PC-9 (cell line): ENCODE results near the gene EXOG. TPM values are rescaled to one million over a fixed set of nuclear protein-coding genes. Genes with fewer than 3 reads are reported as not detected.

ENCODE experiments used
- BruUV-seq: library from RNA; stranded (reverse); fragments of 400-500 nt; replicated peaks from 2 replicates; lab custom pipeline; 2021; lab: Mats Ljungman, UMichigan
- CTCF ChIA-PET: fragments of 300-600 bp; sonication (Branson Sonifier 250); formaldehyde crosslinking; loops from one replicate; lab custom pipeline; 2022; ENCODE audit warnings: antibody characterized with exemption; lab: Charles Lee
- POLR2A ChIA-PET: fragments of 300-600 bp; sonication (Branson Sonifier 250); formaldehyde crosslinking; loops from one replicate; lab custom pipeline; 2022; ENCODE audit warnings: antibody characterized with exemption; ENCODE audit not compliant: unreplicated experiment; lab: Charles Lee
- DNase-seq, 2 experiments: peaks; one replicate each; pipeline versions ENCODE4 v3.0.0 to v3.0.0-alpha.2; 2015 to 2022; ENCODE audit warnings: mixed read lengths in 1 of 2
- H2AFZ ChIP-seq: fragments of 200-600 bp; sonication (generic); 2 replicates; pipeline ENCODE4 v1.8.1; 2017; ENCODE audit warnings: antibody characterized with exemption
- H3F3A ChIP-seq: fragments of 200-600 bp; sonication (generic); 2 replicates; pipeline ENCODE4 v1.8.1; 2017; ENCODE audit warnings: antibody characterized with exemption, mild to moderate bottlenecking, low read depth; ENCODE audit not compliant: insufficient read depth
- H3K27ac ChIP-seq: fragments of 200-600 bp; sonication (generic); 2 replicates; pipeline ENCODE4 v1.6.1; 2016; ENCODE audit warnings: mixed run types
- H3K27me3 ChIP-seq: fragments of 200-600 bp; sonication (generic); 2 replicates; pipeline ENCODE4 v1.6.1; 2016; ENCODE audit warnings: low read depth, mixed run types; ENCODE audit not compliant: insufficient read depth
- H3K36me3 ChIP-seq: fragments of 200-600 bp; sonication (generic); 2 replicates; pipeline ENCODE4 v1.6.1; 2016; ENCODE audit warnings: low read depth, mixed run types
- H3K4me1 ChIP-seq: fragments of 200-600 bp; sonication (generic); replicated peaks from 2 replicates; pipeline ENCODE4 v1.6.1; 2016; ENCODE audit warnings: mixed run types; ENCODE audit not compliant: insufficient read depth
- H3K4me2 ChIP-seq: fragments of 200-600 bp; sonication (generic); 2 replicates; pipeline ENCODE4 v1.6.1; 2017; ENCODE audit warnings: mixed run types
- H3K4me3 ChIP-seq: fragments of 200-600 bp; sonication (generic); 2 replicates; pipeline ENCODE4 v1.6.1; 2016; ENCODE audit warnings: mixed run types
- H3K79me2 ChIP-seq: fragments of 200-600 bp; sonication (generic); 2 replicates; pipeline ENCODE4 v1.6.1; 2017; ENCODE audit warnings: low read depth, mixed run types
- H3K9me2 ChIP-seq: fragments of 200-600 bp; sonication (generic); 2 replicates; pipeline ENCODE4 v1.8.1; 2017; ENCODE audit warnings: mild to moderate bottlenecking; ENCODE audit not compliant: insufficient read depth
- H3K9me3 ChIP-seq: fragments of 200-600 bp; sonication (generic); 2 replicates; pipeline ENCODE4 v1.8.1; 2016; ENCODE audit warnings: low read depth; ENCODE audit not compliant: insufficient read depth
- H4K20me1 ChIP-seq: fragments of 200-600 bp; sonication (generic); 2 replicates; pipeline ENCODE4 v1.8.1; 2017; ENCODE audit not compliant: insufficient read depth
- CTCF ChIP-seq: fragments of 200-600 bp; sonication (generic); conservative IDR thresholded peaks from 2 replicates; pipeline ENCODE4 v1.6.1; 2017; ENCODE audit warnings: mixed run types, antibody characterized with exemption, mild to moderate bottlenecking, moderate library complexity
- EZH2 ChIP-seq: fragments of 200-600 bp; sonication (generic); IDR thresholded peaks from 2 replicates; pipeline ENCODE4 v1.8.0; 2017; ENCODE audit warnings: antibody characterized with exemption, low read depth
- intact Hi-C: fragments of 100-400 bp; cut with micrococcal nuclease; formaldehyde crosslinking; loops from one replicate; pipeline ENCODE4 v1.10.0; 2022; ENCODE audit not compliant: unreplicated experiment
- total RNA-seq: library from RNA; stranded (reverse); gene quantifications from 2 replicates; pipeline ENCODE4 v1.2.3, GENCODE V29; 2021

EXOG gene
- total RNA-seq, 1 experiment from 2014 or later, result 7.5 TPM

GRCh38 chr3:38554127-38554827 is 58.1 kb downstream of the EXOG start:
- no peak for TF ChIP-seq CTCF
- no peak for TF ChIP-seq EZH2
- no peak overlapping the region for H3K4me2 ChIP-seq
- BruUV-seq, result no TSS peak
- DNase-seq, result no peak
- no peaks in the 10 kb centered on the region for H3K9me2 ChIP-seq
- POLR2A ChIA-PET, result no interaction called here
- H4K20me1 ChIP-seq, result no peaks in the 10 kb centered on the region
- CTCF ChIA-PET, result no interaction called here
- H3K27me3 ChIP-seq, result 0 out of 2 replicates have a peak, but pooled peaks cover 4% of the 10 kb centered on the region
- no peaks in the 10 kb centered on the region for H3F3A ChIP-seq
- no peak overlapping the region for H3K27ac ChIP-seq
- H3K79me2 ChIP-seq, result no peaks in the 10 kb centered on the region
- H3K9me3 ChIP-seq, result no peaks in the 10 kb centered on the region
- no peak overlapping the region for H2AFZ ChIP-seq
- H3K4me3 ChIP-seq, result no peak overlapping the region
- intact Hi-C loops, result no loop called here
- no peaks in the 10 kb centered on the region for H3K4me1 ChIP-seq
- H3K36me3 ChIP-seq, result no peaks in the 10 kb centered on the region

GRCh38 chr3:38555149-38555840 is 59.2 kb downstream of the EXOG start:
- H3K4me2 ChIP-seq, result no peak overlapping the region
- CTCF ChIA-PET, result no interaction called here
- no peaks in the 10 kb centered on the region for H3K4me1 ChIP-seq
- H3K9me3 ChIP-seq, result no peaks in the 10 kb centered on the region
- no peak for DNase-seq
- H3K4me3 ChIP-seq, result no peak overlapping the region
- no peaks in the 10 kb centered on the region for H4K20me1 ChIP-seq
- no TSS peak for BruUV-seq
- H3F3A ChIP-seq, result no peaks in the 10 kb centered on the region
- H2AFZ ChIP-seq, result no peak overlapping the region
- no peaks in the 10 kb centered on the region for H3K9me2 ChIP-seq
- intact Hi-C loops, result no loop called here
- TF ChIP-seq EZH2 (no peak), CTCF (no peak)
- POLR2A ChIA-PET, result no interaction called here
- H3K79me2 ChIP-seq, result no peaks in the 10 kb centered on the region
- H3K36me3 ChIP-seq, result no peaks in the 10 kb centered on the region
- peaks cover 8% of the 10 kb centered on the region; the same call in 1 of the 2 replicates for H3K27me3 ChIP-seq
- no peak overlapping the region for H3K27ac ChIP-seq

GRCh38 chr3:38555926-38556325 is 59.8 kb downstream of the EXOG start:
- Histone ChIP-seq H3K27me3 (peaks cover 8% of the 10 kb centered on the region; the same call in 1 of the 2 replicates), H3K9me3 (no peaks in the 10 kb centered on the region), H3K79me2 (no peaks in the 10 kb centered on the region), H3K4me1 (no peaks in the 10 kb centered on the region), H3K9me2 (no peaks in the 10 kb centered on the region), H2AFZ (no peak overlapping the region), H3K27ac (no peak overlapping the region), H3K36me3 (no peaks in the 10 kb centered on the region), H3K4me3 (no peak overlapping the region), H4K20me1 (no peaks in the 10 kb centered on the region), H3K4me2 (no peak overlapping the region), H3F3A (no peaks in the 10 kb centered on the region)
- no peak for DNase-seq
- ChIA-PET POLR2A (no interaction called here), CTCF (no interaction called here)
- intact Hi-C loops, result no loop called here
- no peak for TF ChIP-seq EZH2
- TF ChIP-seq CTCF, result no peak
- no TSS peak for BruUV-seq
